ENCODE measurements around the gene WBP2NL.

DNA sequence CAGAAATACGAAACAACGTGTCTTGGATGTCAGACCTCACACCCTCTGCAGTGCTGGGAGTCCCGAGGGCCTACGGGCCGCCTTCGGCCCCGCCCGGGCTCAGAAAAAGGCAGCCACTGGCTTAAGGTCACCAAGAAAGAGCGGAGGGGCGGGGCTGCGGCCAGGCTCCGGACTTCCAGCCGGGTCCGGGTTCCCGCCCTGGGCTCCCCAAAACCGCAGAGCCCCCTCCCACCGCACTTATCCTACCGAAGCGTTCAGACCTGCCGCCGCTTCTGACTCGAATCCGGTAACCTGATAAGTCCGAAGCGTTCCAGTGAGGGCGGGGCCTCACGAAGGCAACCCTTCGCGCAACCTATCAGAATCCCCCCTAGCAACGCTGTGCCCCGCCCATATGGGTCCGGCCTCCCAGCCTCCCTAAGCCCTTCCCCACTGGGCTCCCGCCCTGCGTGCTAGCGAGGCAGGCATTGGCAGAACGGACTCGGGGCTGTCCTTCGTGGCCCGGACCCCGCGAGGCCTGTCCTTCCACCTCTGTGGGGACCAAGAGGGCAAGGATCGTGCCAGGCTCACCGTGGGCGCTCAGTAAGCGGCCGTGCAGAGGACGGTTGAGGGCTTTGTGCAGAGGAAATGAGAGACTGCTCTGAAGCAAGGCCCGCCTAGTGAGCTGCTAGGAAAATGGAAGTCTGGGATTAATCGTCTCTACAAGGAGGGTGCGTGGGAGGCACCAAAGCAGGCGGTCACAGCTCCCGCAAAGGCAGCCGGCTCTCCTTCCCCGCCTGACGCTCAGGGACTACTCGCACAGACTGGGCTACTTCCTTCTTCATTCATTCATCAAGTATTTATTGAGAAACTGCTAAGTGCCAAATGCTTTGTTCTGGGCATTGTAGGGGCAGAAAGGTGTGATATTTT is 72.2 kb downstream of the WBP2NL start, which contains the start of gene NAGA:
- TF ChIP-seq, protein P1, sequence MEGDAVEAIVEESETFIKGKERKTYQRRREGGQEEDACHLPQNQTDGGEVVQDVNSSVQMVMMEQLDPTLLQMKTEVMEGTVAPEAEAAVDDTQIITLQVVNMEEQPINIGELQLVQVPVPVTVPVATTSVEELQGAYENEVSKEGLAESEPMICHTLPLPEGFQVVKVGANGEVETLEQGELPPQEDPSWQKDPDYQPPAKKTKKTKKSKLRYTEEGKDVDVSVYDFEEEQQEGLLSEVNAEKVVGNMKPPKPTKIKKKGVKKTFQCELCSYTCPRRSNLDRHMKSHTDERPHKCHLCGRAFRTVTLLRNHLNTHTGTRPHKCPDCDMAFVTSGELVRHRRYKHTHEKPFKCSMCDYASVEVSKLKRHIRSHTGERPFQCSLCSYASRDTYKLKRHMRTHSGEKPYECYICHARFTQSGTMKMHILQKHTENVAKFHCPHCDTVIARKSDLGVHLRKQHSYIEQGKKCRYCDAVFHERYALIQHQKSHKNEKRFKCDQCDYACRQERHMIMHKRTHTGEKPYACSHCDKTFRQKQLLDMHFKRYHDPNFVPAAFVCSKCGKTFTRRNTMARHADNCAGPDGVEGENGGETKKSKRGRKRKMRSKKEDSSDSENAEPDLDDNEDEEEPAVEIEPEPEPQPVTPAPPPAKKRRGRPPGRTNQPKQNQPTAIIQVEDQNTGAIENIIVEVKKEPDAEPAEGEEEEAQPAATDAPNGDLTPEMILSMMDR (IDR thresholded peaks at IDR 0.05), result no peak
- TF ChIP-seq POLR2A (IDR thresholded peaks at IDR 0.05), result peak; percentile 82 to 93
